OCI-LY3 (cell line): ENCODE measurements around the gene CTNND2.

ENCODE experiments used
- H2AFZ ChIP-seq: fragments of 200-600, 300-600 bp; shearing (Covaris generic); 2 replicates; pipeline ENCODE4 v1.6.0; 2014; ENCODE audit warnings: antibody characterized with exemption, low read depth, low read length
- H3K27ac ChIP-seq: fragments of 200-600, 300-600 bp; sonication (generic); 2 replicates; pipeline ENCODE4 v1.5.1; 2014; ENCODE audit warnings: mild to moderate bottlenecking, low read length, moderate library complexity, mixed read lengths
- H3K27me3 ChIP-seq: fragments of 200-600, 300-600 bp; sonication (generic); 2 replicates; pipeline ENCODE4 v1.6.1; 2014; ENCODE audit warnings: low read depth, low read length, mixed read lengths
- H3K36me3 ChIP-seq: fragments of 200-600, 300-600 bp; sonication (generic); replicated peaks from 2 replicates; pipeline ENCODE3; 2014; ENCODE audit warnings: low read depth, low read length, mixed read lengths
- H3K4me1 ChIP-seq: fragments of 300-600, 200-600 bp; sonication (generic); 2 replicates; pipeline ENCODE4 v1.6.1; 2014; ENCODE audit warnings: low read length, mixed read lengths
- H3K4me2 ChIP-seq: fragments of 200-600, 300-600 bp; sonication (generic); 2 replicates; pipeline ENCODE4 v1.6.1; 2014; ENCODE audit warnings: low read length, mixed read lengths
- H3K4me3 ChIP-seq: fragments of 300-600, 200-600 bp; sonication (generic); 2 replicates; pipeline ENCODE4 v1.5.1; 2014; ENCODE audit warnings: antibody characterized with exemption, mild to moderate bottlenecking, low read length, moderate library complexity
- H3K79me2 ChIP-seq: fragments of 300-600, 200-600 bp; shearing (Covaris generic); 2 replicates; pipeline ENCODE4 v1.6.1; 2014; ENCODE audit warnings: mild to moderate bottlenecking, low read length, mixed read lengths
- H3K9ac ChIP-seq: fragments of 300-600, 200-600 bp; shearing (Covaris generic); 2 replicates; pipeline ENCODE4 v1.6.0; 2014; ENCODE audit warnings: mild to moderate bottlenecking, low read length, moderate library complexity
- H3K9me3 ChIP-seq: fragments of 200-600, 300-600 bp; shearing (Covaris generic); 2 replicates; pipeline ENCODE4 v1.6.1; 2014; ENCODE audit warnings: low read length, mixed read lengths; ENCODE audit not compliant: insufficient read depth
- H4K20me1 ChIP-seq: fragments of 200-600, 300-600 bp; sonication (generic); 2 replicates; pipeline ENCODE4 v1.6.1; 2016; ENCODE audit warnings: low read length, mixed read lengths; ENCODE audit not compliant: insufficient read depth
- CTCF ChIP-seq: fragments of 200-600, 300-600 bp; sonication (generic); IDR thresholded peaks from 2 replicates; pipeline ENCODE4 v1.5.1; 2014; ENCODE audit warnings: antibody characterized with exemption, low read length, low read depth
- EZH2phosphoT487 ChIP-seq: fragments of 200-600 bp; shearing (Covaris generic); IDR thresholded peaks from 2 replicates; pipeline ENCODE4 v1.6.1; 2018; ENCODE audit warnings: antibody characterized with exemption, mixed run types, low read depth

Gene CTNND2

GRCh38 chr5:11483630-11484029, 420.6 kb downstream of the CTNND2 start:
- no peaks in the 10 kb centered on the region for H4K20me1 ChIP-seq
- no peaks in the 10 kb centered on the region for H3K9me3 ChIP-seq
- no peaks in the 10 kb centered on the region for H3K4me1 ChIP-seq
- H3K9ac ChIP-seq: no peak overlapping the region
- H3K36me3 ChIP-seq: no peaks in the 10 kb centered on the region
- no peaks in the 10 kb centered on the region for H3K79me2 ChIP-seq
- H3K4me2 ChIP-seq: no peak overlapping the region
- H3K4me3 ChIP-seq: no peak overlapping the region
- H2AFZ ChIP-seq: no peak overlapping the region
- TF ChIP-seq CTCF (no peak), EZH2phosphoT487 (no peak)
- H3K27me3 ChIP-seq: no peaks in the 10 kb centered on the region
- H3K27ac ChIP-seq: no peak overlapping the region

GRCh38 chr5:11482011-11482410, 422.2 kb downstream of the CTNND2 start:
- no peaks in the 10 kb centered on the region for H3K36me3 ChIP-seq
- no peaks in the 10 kb centered on the region for H3K4me1 ChIP-seq
- H3K9me3 ChIP-seq: no peaks in the 10 kb centered on the region
- H3K27me3 ChIP-seq: no peaks in the 10 kb centered on the region
- H3K4me2 ChIP-seq: no peak overlapping the region
- H3K79me2 ChIP-seq: no peaks in the 10 kb centered on the region
- no peaks in the 10 kb centered on the region for H4K20me1 ChIP-seq
- H3K27ac ChIP-seq: no peak overlapping the region
- H2AFZ ChIP-seq: no peak overlapping the region
- no peak overlapping the region for H3K9ac ChIP-seq
- no peak overlapping the region for H3K4me3 ChIP-seq
- TF ChIP-seq EZH2phosphoT487: no peak
- TF ChIP-seq CTCF: no peak

GRCh38 chr5:11477786-11478185, 426.5 kb downstream of the CTNND2 start:
- Histone ChIP-seq H3K4me2 (no peak overlapping the region), H3K9ac (no peak overlapping the region), H4K20me1 (no peaks in the 10 kb centered on the region), H3K4me1 (no peaks in the 10 kb centered on the region), H3K27me3 (no peaks in the 10 kb centered on the region), H3K36me3 (no peaks in the 10 kb centered on the region), H3K79me2 (no peaks in the 10 kb centered on the region), H3K9me3 (no peaks in the 10 kb centered on the region), H3K27ac (no peak overlapping the region), H2AFZ (no peak overlapping the region), H3K4me3 (no peak overlapping the region)
- TF ChIP-seq EZH2phosphoT487 (no peak), CTCF (no peak)

- Histone ChIP-seq H3K36me3 (no peaks in the 10 kb centered on the region), H3K9me3 (no peaks in the 10 kb centered on the region), H3K27me3 (no peaks in the 10 kb centered on the region), H4K20me1 (no peaks in the 10 kb centered on the region), H3K4me3 (no peak overlapping the region), H3K4me1 (no peaks in the 10 kb centered on the region), H2AFZ (no peak overlapping the region), H3K27ac (no peak overlapping the region), H3K4me2 (no peak overlapping the region), H3K79me2 (no peaks in the 10 kb centered on the region), H3K9ac (no peak overlapping the region)
- TF ChIP-seq CTCF (no peak), EZH2phosphoT487 (no peak)
Measured at GRCh38 chr5:11476866-11477265, 427.4 kb downstream of the CTNND2 start.
